Mucosa of descending colon (tissue), 3 donors: ENCODE data around the gene CYP2A7. TPM values are rescaled to one million over a fixed set of nuclear protein-coding genes. Genes with fewer than 3 reads are reported as not detected.
"Not testable (repeated sequence)": the region's sequence is repeated elsewhere in the genome, so short reads cannot be mapped to it uniquely, and the experiment has no call there.

Experiments
- ATAC-seq: fragments of 200-7000 bp; cut with Tn5 transposase; one replicate; pipeline ENCODE4 v1.9.1; 2020; ENCODE audit warnings: mild to moderate bottlenecking, moderate library complexity
- DNase-seq, 3 donors: peaks; one replicate each; pipeline ENCODE4 v3.0.0-alpha.2; 2020
- H3K36me3 ChIP-seq: fragments of 200-600 bp; one replicate; pipeline ENCODE4 v1.8.0; 2021; ENCODE audit warnings: low read depth, mild to moderate bottlenecking
- H3K4me1 ChIP-seq: fragments of 200-600 bp; one replicate; pipeline ENCODE4 v1.8.0; 2021; ENCODE audit warnings: low read depth, mild to moderate bottlenecking
- H3K4me3 ChIP-seq: fragments of 200-600 bp; one replicate; pipeline ENCODE4 v1.8.0; 2021; ENCODE audit warnings: mild to moderate bottlenecking
- H3K9me3 ChIP-seq: fragments of 200-600 bp; one replicate; pipeline ENCODE4 v1.8.0; 2021; ENCODE audit warnings: mild to moderate bottlenecking
- intact Hi-C, 2 donors: fragments of 100-400 bp; cut with DNase I in 1 of 2; cut with micrococcal nuclease in 1 of 2; formaldehyde crosslinking; loops; one replicate each; pipeline versions ENCODE4 v1.11.0 to v1.11.1; 2022; cut with DNase I, micrococcal nuclease
- total RNA-seq, 3 donors: library from RNA; stranded (reverse); fragmentation: NEBNext Ultra II Directional in 2 of 3; extraction: Animal tissue kit (Norgen Biotek cat#: 25700) in 2 of 3; gene quantifications; one replicate each; pipeline versions ENCODE4 v1.2.1 to v1.2.4, GENCODE V29; 2021 to 2023
- TF ChIP-seq, protein P1 (sequence below): fragments of 200-600 bp; IDR thresholded peaks from one replicate; pipeline ENCODE4 v1.8.0; 2022; ENCODE audit warnings: antibody characterized with exemption, mild to moderate bottlenecking
- donor health status: DM: no; HTN: no; CAD: no; lungs with moderate emphysema.
- donor health status: DM: no; HTN: no; CAD: no.
- donor health status: DM: no; HTN: yes; CAD: no.

Gene CYP2A7
- total RNA-seq, 3 donors from 2014 or later = not detected

DNA sequence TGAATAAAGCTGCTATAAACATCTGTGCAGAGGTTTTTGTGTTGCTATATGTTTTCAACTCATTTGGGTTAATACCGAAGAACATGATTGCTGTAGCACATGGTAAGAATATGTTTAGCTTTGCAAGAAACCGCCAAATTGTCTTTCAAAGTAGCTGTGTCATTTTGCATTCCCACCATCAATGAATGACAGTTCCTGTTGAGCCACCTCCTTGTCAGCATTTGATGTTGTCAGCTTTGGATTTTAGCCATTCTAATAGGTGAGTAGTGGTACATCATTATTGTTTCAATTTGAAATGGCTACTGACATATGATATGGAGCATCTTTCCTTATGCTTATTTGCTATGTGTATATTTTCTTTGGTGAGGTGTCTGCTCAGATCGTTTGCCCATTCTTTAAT is 40.0 kb downstream of the CYP2A7 start:
- ATAC-seq, H3K9me3 ChIP-seq, DNase-seq, intact Hi-C loops, H3K4me3 ChIP-seq, H3K4me1 ChIP-seq, H3K36me3 ChIP-seq: not testable (repeated sequence)

DNA sequence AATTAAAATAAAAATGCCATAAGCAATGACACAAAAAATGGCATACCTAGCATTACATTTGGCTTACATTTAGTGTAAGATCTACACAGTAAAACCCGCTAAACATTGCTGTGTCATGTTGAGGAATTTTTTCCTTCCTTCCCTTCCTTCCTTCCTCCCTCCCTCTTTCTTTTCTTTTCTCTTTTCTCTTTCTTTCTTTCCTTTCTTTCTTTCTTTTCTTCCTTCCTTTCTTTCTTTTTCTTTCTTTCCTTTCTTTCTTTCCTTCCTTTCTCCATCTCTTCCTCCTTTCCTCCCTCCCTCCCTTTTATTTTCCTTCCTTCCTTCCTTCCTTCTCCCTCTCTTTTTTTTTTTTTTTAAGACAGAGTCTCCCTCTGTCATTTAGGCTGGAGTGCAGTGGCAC is 43.6 kb downstream of the CYP2A7 start:
- intact Hi-C loops, DNase-seq, H3K36me3 ChIP-seq, ATAC-seq, H3K4me1 ChIP-seq, H3K9me3 ChIP-seq, H3K4me3 ChIP-seq: not testable (repeated sequence)

DNA sequence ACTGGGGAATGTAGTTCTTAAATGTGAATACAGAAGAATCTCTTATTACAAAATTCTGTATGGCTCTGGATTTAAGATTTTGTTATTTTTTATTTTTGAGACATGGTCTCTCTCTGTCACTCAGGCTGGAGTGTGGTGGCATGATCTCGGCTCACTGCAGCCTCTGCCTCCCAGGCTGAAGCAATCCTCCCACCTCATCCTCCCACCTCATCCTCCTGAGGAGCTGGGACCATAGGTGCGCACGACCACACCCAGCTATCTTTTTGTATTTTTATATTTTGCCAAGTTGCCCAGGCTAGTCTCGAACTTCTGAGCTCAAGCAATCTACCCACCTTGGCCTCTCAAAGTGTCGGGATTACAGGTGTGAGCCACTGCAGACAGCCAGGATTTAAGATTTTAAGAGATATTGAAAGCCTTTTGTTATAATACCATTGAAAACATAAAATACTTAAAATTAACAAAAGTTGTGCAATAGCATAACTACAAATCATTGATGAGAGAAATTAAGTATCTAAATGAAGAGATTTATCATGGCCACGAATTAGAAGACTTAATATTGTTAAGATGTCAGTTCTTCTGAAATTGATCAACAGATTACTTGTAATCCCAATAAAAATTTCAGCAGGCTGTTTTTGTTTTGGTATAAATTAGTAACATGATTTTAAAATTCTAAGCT is 45.1 kb downstream of the CYP2A7 start:
- DNase-seq = no peak
- no peak overlapping the region for H3K4me3 ChIP-seq
- H3K36me3 ChIP-seq = no peaks in the 10 kb centered on the region
- TF ChIP-seq, protein P1, sequence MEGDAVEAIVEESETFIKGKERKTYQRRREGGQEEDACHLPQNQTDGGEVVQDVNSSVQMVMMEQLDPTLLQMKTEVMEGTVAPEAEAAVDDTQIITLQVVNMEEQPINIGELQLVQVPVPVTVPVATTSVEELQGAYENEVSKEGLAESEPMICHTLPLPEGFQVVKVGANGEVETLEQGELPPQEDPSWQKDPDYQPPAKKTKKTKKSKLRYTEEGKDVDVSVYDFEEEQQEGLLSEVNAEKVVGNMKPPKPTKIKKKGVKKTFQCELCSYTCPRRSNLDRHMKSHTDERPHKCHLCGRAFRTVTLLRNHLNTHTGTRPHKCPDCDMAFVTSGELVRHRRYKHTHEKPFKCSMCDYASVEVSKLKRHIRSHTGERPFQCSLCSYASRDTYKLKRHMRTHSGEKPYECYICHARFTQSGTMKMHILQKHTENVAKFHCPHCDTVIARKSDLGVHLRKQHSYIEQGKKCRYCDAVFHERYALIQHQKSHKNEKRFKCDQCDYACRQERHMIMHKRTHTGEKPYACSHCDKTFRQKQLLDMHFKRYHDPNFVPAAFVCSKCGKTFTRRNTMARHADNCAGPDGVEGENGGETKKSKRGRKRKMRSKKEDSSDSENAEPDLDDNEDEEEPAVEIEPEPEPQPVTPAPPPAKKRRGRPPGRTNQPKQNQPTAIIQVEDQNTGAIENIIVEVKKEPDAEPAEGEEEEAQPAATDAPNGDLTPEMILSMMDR = no peak
- peaks cover 4% of the 10 kb centered on the region for H3K4me1 ChIP-seq
- intact Hi-C loops = no loop called here
- no peaks in the 10 kb centered on the region for H3K9me3 ChIP-seq
- ATAC-seq = no peak

DNA sequence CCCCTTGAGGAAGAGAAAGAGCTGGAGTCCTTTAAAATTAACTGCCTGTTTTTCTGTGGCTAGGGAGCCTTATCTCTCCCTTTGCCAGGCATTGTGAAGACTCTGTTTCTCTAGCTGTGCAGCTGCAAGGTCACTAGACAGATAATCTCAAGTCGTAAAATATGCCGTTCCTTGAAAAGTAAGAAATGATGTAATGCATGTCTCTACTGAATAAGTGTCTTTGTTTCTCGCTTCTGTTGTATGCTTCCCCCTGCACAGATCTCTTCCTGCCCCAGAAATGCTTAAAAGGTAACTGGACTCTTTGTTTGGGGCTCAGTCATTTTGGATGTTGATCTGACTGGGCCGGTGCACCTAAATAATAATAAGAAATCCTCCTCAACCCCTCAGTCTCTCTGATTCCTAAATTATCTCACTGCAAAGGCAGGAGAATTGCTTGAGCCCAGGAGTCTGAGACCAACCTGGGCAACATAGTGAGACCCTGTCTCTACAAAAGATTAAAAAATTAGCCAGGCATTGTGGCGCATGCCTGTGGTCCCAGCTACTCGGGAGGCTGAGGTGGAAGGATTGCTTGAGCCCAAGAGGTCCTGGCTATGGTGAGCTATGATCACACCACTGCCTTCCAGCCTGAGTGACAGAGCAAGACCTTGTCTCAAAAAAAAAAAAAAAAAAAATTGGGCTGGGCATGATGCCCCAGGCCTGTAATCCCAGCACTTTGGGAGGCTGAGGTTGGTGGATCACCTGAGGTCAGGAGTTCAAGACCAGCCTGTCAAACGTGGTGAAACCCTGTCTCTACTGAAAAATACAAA is 48.1 kb downstream of the CYP2A7 start:
- DNase-seq, H3K36me3 ChIP-seq, H3K9me3 ChIP-seq, H3K4me3 ChIP-seq, intact Hi-C loops: not testable (repeated sequence)
- ATAC-seq = peak; percentile 21
- H3K4me1 ChIP-seq = peaks cover 10% of the 10 kb centered on the region

DNA sequence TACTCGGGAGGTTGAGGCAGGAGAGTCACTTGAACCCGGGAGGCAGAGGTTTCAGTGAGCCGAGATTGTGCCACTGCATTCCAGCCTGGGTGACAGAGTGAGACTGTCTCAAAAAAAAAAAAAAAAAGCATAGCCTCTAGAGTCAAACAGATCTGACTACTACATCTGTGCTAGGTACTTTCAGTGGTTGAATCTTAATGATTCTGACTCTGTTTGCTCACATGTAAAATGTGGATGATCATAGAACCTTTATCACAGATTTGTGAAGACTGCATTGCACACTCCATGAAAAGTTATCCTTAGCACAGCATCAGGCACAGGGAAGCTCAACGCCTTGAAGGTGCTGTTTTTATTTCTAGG is 49.6 kb downstream of the CYP2A7 start:
- H3K4me3 ChIP-seq, DNase-seq, H3K9me3 ChIP-seq, intact Hi-C loops, H3K36me3 ChIP-seq: not testable (repeated sequence)
- ATAC-seq = peak; percentile 5
- peaks cover 10% of the 10 kb centered on the region for H3K4me1 ChIP-seq

DNA sequence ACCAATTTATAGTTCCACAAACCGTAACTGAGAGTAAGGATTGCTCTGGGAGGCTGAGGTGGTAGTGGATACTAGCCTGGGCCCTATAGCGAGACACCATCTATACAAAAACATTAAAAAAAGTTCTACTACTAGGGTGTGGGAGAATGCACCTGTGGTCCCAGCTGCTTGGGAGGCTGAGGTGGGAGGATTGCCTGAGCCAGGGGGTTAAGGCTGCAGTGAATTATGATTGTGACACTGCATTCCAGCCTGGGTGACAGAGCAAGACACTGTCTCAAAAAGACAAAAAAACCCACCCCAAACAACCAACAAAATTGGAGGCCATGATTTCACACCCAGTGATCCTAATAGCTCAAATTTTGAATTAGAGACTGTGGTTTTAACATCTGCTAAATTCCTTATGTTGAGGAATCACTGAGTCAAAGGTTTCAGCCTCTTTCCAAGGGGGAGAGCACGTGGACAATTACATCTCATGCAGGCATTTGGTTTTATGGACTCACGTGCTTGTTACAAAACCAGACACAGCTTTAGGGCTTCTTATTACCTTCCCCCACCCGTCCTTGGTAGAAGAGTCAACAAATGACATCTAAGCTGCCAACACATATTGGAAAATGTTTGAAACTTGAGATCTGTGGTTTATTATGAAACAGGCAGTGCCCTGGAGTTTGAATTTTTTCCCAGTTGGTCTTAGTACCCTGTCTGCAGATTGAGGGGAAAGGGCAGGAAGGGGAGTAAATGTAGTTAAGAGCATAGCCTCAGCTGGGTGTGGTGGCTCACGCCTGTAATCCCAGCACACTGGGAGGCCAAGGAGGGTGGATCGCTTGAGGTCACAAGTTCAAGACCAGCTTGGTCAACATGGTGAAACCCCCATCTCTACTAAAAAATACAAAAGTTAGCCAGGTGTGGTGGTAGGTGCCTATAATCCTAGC is 50.3 kb downstream of the CYP2A7 start:
- TF ChIP-seq, protein P1 = no peak
- peaks cover 10% of the 10 kb centered on the region for H3K4me1 ChIP-seq
- no peaks in the 10 kb centered on the region for H3K36me3 ChIP-seq
- ATAC-seq (peak; percentile 91), DNase-seq (peak in 1 of 3 donors; percentile 72)
- intact Hi-C loops = no loop called here
- H3K9me3 ChIP-seq = no peaks in the 10 kb centered on the region
- no peak overlapping the region for H3K4me3 ChIP-seq

DNA sequence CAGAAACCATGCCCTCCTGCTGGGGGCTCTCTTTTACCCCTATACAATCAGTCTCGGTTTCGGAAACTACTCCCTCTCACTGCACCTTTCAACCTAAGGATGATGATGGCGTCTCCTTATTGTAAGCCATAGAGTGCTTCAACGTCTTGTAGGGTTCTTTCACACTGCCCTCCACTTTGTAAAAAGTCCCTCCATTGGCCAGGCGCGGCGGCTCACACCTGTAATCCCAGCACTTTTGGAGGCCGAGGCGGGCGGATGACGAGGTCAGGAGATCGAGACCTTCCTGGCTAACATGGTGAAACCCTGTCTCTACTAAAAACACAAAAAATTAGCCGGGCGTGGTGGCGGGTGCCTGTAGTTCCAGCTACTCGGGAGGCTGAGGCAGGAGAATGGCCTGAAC is 51.3 kb downstream of the CYP2A7 start:
- peaks cover 10% of the 10 kb centered on the region for H3K4me1 ChIP-seq
- H3K9me3 ChIP-seq, ATAC-seq, H3K36me3 ChIP-seq, DNase-seq, intact Hi-C loops, H3K4me3 ChIP-seq: not testable (repeated sequence)

DNA sequence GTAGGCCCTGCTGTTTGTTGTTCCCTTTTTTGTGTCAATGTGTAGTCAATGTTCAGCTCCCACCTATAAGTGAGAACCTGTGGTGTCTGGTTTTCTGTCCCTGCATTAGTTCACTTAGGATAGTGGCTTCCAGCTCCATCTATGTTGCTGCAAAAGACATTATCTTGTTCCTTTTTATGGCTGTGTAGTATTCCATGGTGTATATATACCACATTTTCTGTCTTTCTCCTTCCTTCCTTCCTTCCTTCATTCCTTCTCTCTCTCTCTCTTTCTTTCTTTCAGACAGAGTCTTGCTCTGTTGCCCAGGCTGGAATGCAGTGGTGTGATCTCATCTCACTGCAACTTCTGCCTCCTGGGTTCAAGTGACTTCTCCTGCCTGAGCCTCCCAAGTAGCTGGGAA is 52.8 kb downstream of the CYP2A7 start:
- Histone ChIP-seq H3K4me3 (no peak overlapping the region), H3K36me3 (no peaks in the 10 kb centered on the region), H3K4me1 (peaks cover 10% of the 10 kb centered on the region), H3K9me3 (no peaks in the 10 kb centered on the region)
- TF ChIP-seq, protein P1 = no peak
- no peak for ATAC-seq
- intact Hi-C loops = no loop called here
- DNase-seq = no peak
